ENCODE measurements around the gene ORAI2. TPM values are rescaled to one million over a fixed set of nuclear protein-coding genes. Genes with fewer than 3 reads are reported as not detected.

The ORAI2 gene
- total and polyA plus RNA-seq, 2 of the 4 experiments (the other 2 are of a cell fraction), result 52.0 to 58.3 TPM

- TF ChIP-seq RCOR1 (IDR thresholded peaks at IDR 0.05; ENCODE audit: insufficient replicate concordance, low read length) (no peak), FOS (IDR thresholded peaks at IDR 0.05; ENCODE audit: low read depth, low read length) (no peak)
Observed at GRCh38 chr7:102467581-102468477, 34.5 kb downstream of the ORAI2 start (continued).

GRCh38 chr7:102468478-102469350, 35.3 kb downstream of the ORAI2 start:
- H3K9me1 ChIP-seq (ENCODE audit: insufficient read depth, low read length), result peaks cover 11% of the 10 kb centered on the region
- CTCF ChIA-PET, result no interaction called here
- no peak overlapping the region for H3K23ac ChIP-seq (ENCODE audit: low read depth, low read length)
- no peak overlapping the region for H3K14ac ChIP-seq (replicated peaks; ENCODE audit: low read depth, low read length)
- H4K91ac ChIP-seq (ENCODE audit: insufficient read depth, low read depth, low read length), result no peak overlapping the region
- peaks cover 17 to 40% of the 10 kb centered on the region in 2 experiments for H3K79me1 ChIP-seq (ENCODE audit: low read depth in 1 of 2, low read length in 2 of 2)
- no peak overlapping the region for H2BK120ac ChIP-seq (ENCODE audit: low read depth, low read length)
- in situ Hi-C loops (cut with MboI; ENCODE audit: low sequenced_read_pairs), result no loop called here
- H4K20me1 ChIP-seq (ENCODE audit: insufficient read depth, low read length), result peaks cover 11% of the 10 kb centered on the region
- H2AFZ ChIP-seq (replicated peaks; ENCODE audit: low read length, poor library complexity), result no peak overlapping the region
- ATAC-seq (ENCODE audit: low read depth) (no peak), DNase-seq (no peak)
- no peak overlapping the region for H2BK15ac ChIP-seq (ENCODE audit: low read depth, low read length)
- no peak overlapping the region for H3K4me2 ChIP-seq (ENCODE audit: low read depth, low read length)
- no peak overlapping the region for H3K4ac ChIP-seq (ENCODE audit: low read depth, low read length)
- H4K8ac ChIP-seq (ENCODE audit: low read depth in 2 of 2, low read length in 2 of 2), result no peak overlapping the region
- no peaks in the 10 kb centered on the region for H3K27me3 ChIP-seq (ENCODE audit: control insufficient read depth, insufficient read depth, low read length)
- H2BK5ac ChIP-seq (ENCODE audit: low read depth, low read length, poor library complexity, severe bottlenecking), result no peak overlapping the region
- H2AK5ac ChIP-seq (ENCODE audit: low read depth, low read length), result no peak overlapping the region
- POLR2A ChIA-PET (ENCODE audit: unreplicated experiment), result no interaction called here
- no TSS peak for BruUV-seq (replicated peaks)
- H3K9me3 ChIP-seq (ENCODE audit: control insufficient read depth, insufficient read depth, low read length), result no peaks in the 10 kb centered on the region
- H3K9ac ChIP-seq (ENCODE audit: low read depth, low read length), result no peak overlapping the region
- dilution Hi-C loops (cut with HindIII; ENCODE audit: low sequenced_read_pairs, unreplicated experiment), result no loop called here
- H3K36me3 ChIP-seq (ENCODE audit: control insufficient read depth, insufficient read depth, low read length), result peaks cover 39% of the 10 kb centered on the region
- H2AK9ac ChIP-seq (replicated peaks; ENCODE audit: low read depth, low read length, poor library complexity), result no peak overlapping the region
- H3K56ac ChIP-seq (ENCODE audit: extremely low read depth, insufficient read depth, low read length), result no peak overlapping the region
- H3K4me1 ChIP-seq (ENCODE audit: control insufficient read depth, insufficient read depth, low read length), result peaks cover 5% of the 10 kb centered on the region
- H3K4me3 ChIP-seq (ENCODE audit: insufficient read depth, low read depth, low read length), result no peak overlapping the region
- no peak overlapping the region for H2BK20ac ChIP-seq (ENCODE audit: low read depth, low read length)
- intact Hi-C loops (cut with micrococcal nuclease), result no loop called here
- WGBS, 2 experiments (ENCODE audit: extremely low coverage in 2 of 2, insufficient read length in 1 of 2), result 90% methylated on average over 21 of the region's 40 CpGs; no CpG with 5 or more reads in 1 of the 2 experiments
- no peak overlapping the region for H4K5ac ChIP-seq (ENCODE audit: low read depth, low read length)
- no peak overlapping the region for H3K18ac ChIP-seq (ENCODE audit: low read depth, low read length)
- H3K27ac ChIP-seq (ENCODE audit: insufficient read depth, low read length), result no peak overlapping the region
- TF ChIP-seq NFE2L2 (IDR thresholded peaks at IDR 0.05; ENCODE audit: low read depth, low read length), result no peak
- TF ChIP-seq USF2 (IDR thresholded peaks at IDR 0.05; ENCODE audit: low read depth, low read length), result no peak
- TF ChIP-seq CTCF (conservative IDR thresholded peaks at IDR 0.05; ENCODE audit: low read depth, low read length), result no peak
- no peak for TF ChIP-seq BHLHE40 (IDR thresholded peaks at IDR 0.05; ENCODE audit: low read depth, low read length)
- no peak for TF ChIP-seq RAD21 (IDR thresholded peaks at IDR 0.05; ENCODE audit: low read length)
- TF ChIP-seq POLR2A (IDR thresholded peaks at IDR 0.05; ENCODE audit: low read depth, low read length), result no peak
- TF ChIP-seq FOS (IDR thresholded peaks at IDR 0.05; ENCODE audit: low read depth, low read length), result no peak
- TF ChIP-seq CEBPB (IDR thresholded peaks at IDR 0.05; ENCODE audit: low read depth, low read length), result no peak
- no peak for TF ChIP-seq SMC3 (IDR thresholded peaks at IDR 0.05; ENCODE audit: low read depth, low read length)

Data from IMR-90 (cell line).